Measurements from ENCODE around the gene PACRGL. TPM values are rescaled to one million over a fixed set of nuclear protein-coding genes. Genes with fewer than 3 reads are reported as not detected.

The PACRGL gene
- total RNA-seq, 4 donors from 2014 or later: 23.0 to 105 (median 32.0) TPM

GRCh38 chr4:20684852-20685763, 15.2 kb upstream of the PACRGL start:
- WGBS, 2 donors: 24 to 28% methylated on average over 6 of the region's 6 CpGs

GRCh38 chr4:20687864-20688263, 12.4 kb upstream of the PACRGL start:
- H3K4me3 ChIP-seq: no peak overlapping the region
- TF ChIP-seq CTCF (IDR thresholded peaks at IDR 0.05): no peak
- TF ChIP-seq EP300 (IDR thresholded peaks at IDR 0.05): no peak
- no peak for TF ChIP-seq POLR2A (IDR thresholded peaks at IDR 0.05)
- no peaks in the 10 kb centered on the region for H3K36me3 ChIP-seq
- WGBS, 2 donors: 56 to 63% methylated on average over 3 of the region's 3 CpGs
- no peaks in the 10 kb centered on the region for H3K27me3 ChIP-seq
- no peak overlapping the region for H3K27ac ChIP-seq
- H3K9me3 ChIP-seq: no peaks in the 10 kb centered on the region
- peaks cover 0 to 8% (median 2%) of the 10 kb centered on the region in 4 donors for H3K4me1 ChIP-seq
- DNase-seq (ENCODE audit: low spot score in 2 of 2): no peak

More at GRCh38 chr4:20684852-20685763, 15.2 kb upstream of the PACRGL start:
- Histone ChIP-seq H3K27me3 (no peaks in the 10 kb centered on the region), H3K36me3 (no peaks in the 10 kb centered on the region), H3K27ac (no peak overlapping the region), H3K4me3 (no peak overlapping the region), H3K9me3 (no peaks in the 10 kb centered on the region), H3K4me1 (peaks cover 0 to 8% (median 2%) of the 10 kb centered on the region in 4 donors)
- TF ChIP-seq POLR2A (IDR thresholded peaks at IDR 0.05) (no peak), EP300 (IDR thresholded peaks at IDR 0.05) (no peak), CTCF (IDR thresholded peaks at IDR 0.05) (peak; percentile 42 to 71 (median 60))
- DNase-seq (ENCODE audit: low spot score in 2 of 2): no peak

- peaks cover 0 to 25% (median 12%) of the 10 kb centered on the region in 4 donors for H3K4me1 ChIP-seq
- WGBS, 2 donors: 75 to 80% methylated on average over 1 of the region's 1 CpG
- no peak overlapping the region for H3K27ac ChIP-seq
- H3K36me3 ChIP-seq: no peaks in the 10 kb centered on the region
- TF ChIP-seq EP300 (IDR thresholded peaks at IDR 0.05): no peak
- no peak for TF ChIP-seq CTCF (IDR thresholded peaks at IDR 0.05)
- TF ChIP-seq POLR2A (IDR thresholded peaks at IDR 0.05): no peak
- no peaks in the 10 kb centered on the region for H3K9me3 ChIP-seq
- no peak for DNase-seq (ENCODE audit: low spot score in 2 of 2)
- H3K4me3 ChIP-seq: no peak overlapping the region
- no peaks in the 10 kb centered on the region for H3K27me3 ChIP-seq
Observed at GRCh38 chr4:20696815-20697214, 3.4 kb upstream of the PACRGL start.

GRCh38 chr4:20698382-20698781, 1.9 kb upstream of the PACRGL start:
- TF ChIP-seq EP300 (IDR thresholded peaks at IDR 0.05) (no peak), CTCF (IDR thresholded peaks at IDR 0.05) (no peak), POLR2A (IDR thresholded peaks at IDR 0.05) (no peak)
- Histone ChIP-seq H3K27me3 (no peaks in the 10 kb centered on the region), H3K4me1 (peaks cover 0 to 29% (median 12%) of the 10 kb centered on the region in 4 donors), H3K27ac (no peak overlapping the region), H3K36me3 (no peaks in the 10 kb centered on the region), H3K4me3 (no peak overlapping the region), H3K9me3 (no peaks in the 10 kb centered on the region)
- 91 to 93% methylated on average over 4 of the region's 4 CpGs for WGBS, 2 donors
- no peak for DNase-seq (ENCODE audit: low spot score in 2 of 2)

GRCh38 chr4:20698820-20699219, 1.4 kb upstream of the PACRGL start:
- Histone ChIP-seq H3K27ac (no peak overlapping the region), H3K9me3 (no peaks in the 10 kb centered on the region), H3K4me1 (peaks cover 0 to 29% (median 12%) of the 10 kb centered on the region in 4 donors), H3K4me3 (no peak overlapping the region), H3K36me3 (no peaks in the 10 kb centered on the region), H3K27me3 (no peaks in the 10 kb centered on the region)
- no peak for DNase-seq (ENCODE audit: low spot score in 2 of 2)
- WGBS, 2 donors: 39% methylated on average over 4 of the region's 4 CpGs
- TF ChIP-seq CTCF (IDR thresholded peaks at IDR 0.05) (no peak), EP300 (IDR thresholded peaks at IDR 0.05) (no peak), POLR2A (IDR thresholded peaks at IDR 0.05) (no peak)
